Brain microvascular endothelial cell (primary cell): Measurements from ENCODE around the gene COL6A6.

Experiments
- DNase-seq: peaks from one replicate; pipeline ENCODE4 v3.0.0-alpha.2; 2020
- H3K27ac ChIP-seq: fragments of 250-450 bp; sonication (Bioruptor Pico); 2 replicates; pipeline ENCODE4 v1.5.1; 2020; ENCODE audit warnings: mild to moderate bottlenecking, moderate library complexity
- H3K27me3 ChIP-seq: fragments of 250-450 bp; sonication (Bioruptor Pico); replicated peaks from 2 replicates; pipeline ENCODE4 v1.5.1; 2020; ENCODE audit warnings: mild to moderate bottlenecking
- H3K36me3 ChIP-seq: fragments of 250-450 bp; sonication (Bioruptor Pico); replicated peaks from 2 replicates; pipeline ENCODE4 v1.5.1; 2020; ENCODE audit warnings: mild to moderate bottlenecking
- H3K4me3 ChIP-seq: 2 replicates; pipeline ENCODE4 v1.5.1; 2011; ENCODE audit warnings: low read depth, mild to moderate bottlenecking, control low read depth, low read length, moderate library complexity
- CTCF ChIP-seq: IDR thresholded peaks from 2 replicates; pipeline ENCODE4 v1.5.1; 2011; ENCODE audit warnings: low read depth, mild to moderate bottlenecking, moderate library complexity, low read length, control low read depth, inconsistent platforms; ENCODE audit errors: missing control alignments
- in situ Hi-C: cut with HindIII; loops from 2 replicates; pipeline ENCODE4 v1.10.0; 2017; ENCODE audit warnings: low sequenced_read_pairs, low pct_ligation_motif_present

COL6A6 gene, protein sequence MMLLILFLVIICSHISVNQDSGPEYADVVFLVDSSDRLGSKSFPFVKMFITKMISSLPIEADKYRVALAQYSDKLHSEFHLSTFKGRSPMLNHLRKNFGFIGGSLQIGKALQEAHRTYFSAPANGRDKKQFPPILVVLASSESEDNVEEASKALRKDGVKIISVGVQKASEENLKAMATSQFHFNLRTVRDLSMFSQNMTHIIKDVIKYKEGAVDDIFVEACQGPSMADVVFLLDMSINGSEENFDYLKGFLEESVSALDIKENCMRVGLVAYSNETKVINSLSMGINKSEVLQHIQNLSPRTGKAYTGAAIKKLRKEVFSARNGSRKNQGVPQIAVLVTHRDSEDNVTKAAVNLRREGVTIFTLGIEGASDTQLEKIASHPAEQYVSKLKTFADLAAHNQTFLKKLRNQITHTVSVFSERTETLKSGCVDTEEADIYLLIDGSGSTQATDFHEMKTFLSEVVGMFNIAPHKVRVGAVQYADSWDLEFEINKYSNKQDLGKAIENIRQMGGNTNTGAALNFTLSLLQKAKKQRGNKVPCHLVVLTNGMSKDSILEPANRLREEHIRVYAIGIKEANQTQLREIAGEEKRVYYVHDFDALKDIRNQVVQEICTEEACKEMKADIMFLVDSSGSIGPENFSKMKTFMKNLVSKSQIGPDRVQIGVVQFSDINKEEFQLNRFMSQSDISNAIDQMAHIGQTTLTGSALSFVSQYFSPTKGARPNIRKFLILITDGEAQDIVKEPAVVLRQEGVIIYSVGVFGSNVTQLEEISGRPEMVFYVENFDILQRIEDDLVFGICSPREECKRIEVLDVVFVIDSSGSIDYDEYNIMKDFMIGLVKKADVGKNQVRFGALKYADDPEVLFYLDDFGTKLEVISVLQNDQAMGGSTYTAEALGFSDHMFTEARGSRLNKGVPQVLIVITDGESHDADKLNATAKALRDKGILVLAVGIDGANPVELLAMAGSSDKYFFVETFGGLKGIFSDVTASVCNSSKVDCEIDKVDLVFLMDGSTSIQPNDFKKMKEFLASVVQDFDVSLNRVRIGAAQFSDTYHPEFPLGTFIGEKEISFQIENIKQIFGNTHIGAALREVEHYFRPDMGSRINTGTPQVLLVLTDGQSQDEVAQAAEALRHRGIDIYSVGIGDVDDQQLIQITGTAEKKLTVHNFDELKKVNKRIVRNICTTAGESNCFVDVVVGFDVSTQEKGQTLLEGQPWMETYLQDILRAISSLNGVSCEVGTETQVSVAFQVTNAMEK (N-terminal part only)

DNA sequence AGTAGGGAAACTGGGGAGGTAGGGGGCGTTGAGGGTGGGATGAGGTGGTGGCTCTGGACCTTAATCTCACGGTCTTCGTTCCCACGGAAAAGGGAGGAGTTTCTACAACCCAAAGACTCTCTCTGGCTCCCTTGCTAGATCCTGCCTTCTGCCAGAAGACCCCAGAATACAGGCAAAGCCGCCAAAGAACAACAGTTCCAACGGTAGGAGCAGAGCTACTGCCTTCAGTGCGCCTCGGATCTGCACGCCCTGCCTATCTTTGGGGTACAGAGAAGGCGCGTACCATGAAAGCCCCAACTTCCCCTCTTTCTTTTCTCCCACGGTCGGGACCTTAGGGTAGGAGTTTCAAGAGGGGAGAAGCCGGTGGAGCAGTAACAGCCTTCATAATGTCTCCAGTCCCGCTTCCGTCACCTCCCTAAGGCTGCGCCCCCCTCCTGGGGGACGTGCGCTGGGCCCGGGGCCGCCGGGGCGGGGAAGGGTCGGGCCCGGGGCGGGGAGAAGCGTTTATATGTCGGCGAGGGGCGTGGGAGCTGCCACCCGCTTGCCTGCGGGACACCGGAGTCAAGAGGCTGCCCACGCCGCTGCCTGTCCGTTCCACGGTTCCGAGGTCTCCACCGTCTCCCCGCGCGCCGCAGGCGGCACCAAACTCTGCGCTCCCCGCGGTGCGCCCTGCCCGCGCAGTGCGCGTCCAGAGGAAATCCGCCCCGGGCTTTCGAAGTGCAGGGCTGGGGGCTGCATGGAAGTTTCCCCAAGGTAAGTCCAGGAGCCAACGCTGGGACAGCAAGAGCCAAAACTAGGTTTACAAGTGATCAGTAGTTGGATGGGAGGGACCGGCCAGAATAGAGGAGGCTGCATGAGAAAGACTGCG is at the start of gene COL6A6:
COL6A6 (plus strand) TSS at position 533 of the 868 bp plus-strand sequence. CDS start 43,188 bp downstream, outside the sequence.
- Histone ChIP-seq H3K27ac (no peak within 1 kb of the TSS), H3K4me3 (no peak within 1 kb of the TSS), H3K36me3 (no peaks in the 10 kb centered on the region), H3K27me3 (peaks cover 15% of the 10 kb centered on the region)
- TF ChIP-seq CTCF: no peak
- no peak for DNase-seq
- in situ Hi-C loops: no loop called here

DNA sequence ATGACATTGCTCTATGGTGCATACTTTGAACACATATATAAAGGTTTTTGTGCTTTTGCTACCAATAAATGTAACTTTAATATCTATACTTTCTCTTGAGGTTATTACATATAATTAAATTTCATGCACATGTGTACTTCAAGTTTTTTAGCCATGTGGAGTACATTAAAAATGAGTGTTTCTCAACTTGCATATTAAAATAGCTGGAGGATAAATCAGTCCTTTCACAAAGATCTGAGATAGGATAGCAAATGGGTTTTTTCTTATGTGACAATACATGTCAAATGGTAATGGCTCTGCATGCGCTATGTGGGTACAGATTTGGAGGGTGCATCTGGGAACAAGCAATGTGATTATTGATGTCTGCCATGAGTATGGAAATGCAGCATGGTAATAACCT is 48.7 kb upstream of the COL6A6 start:
- in situ Hi-C loops: no loop called here
- Histone ChIP-seq H3K4me3 (no peak overlapping the region), H3K36me3 (no peaks in the 10 kb centered on the region), H3K27ac (no peak overlapping the region), H3K27me3 (no peaks in the 10 kb centered on the region)
- DNase-seq: no peak
- TF ChIP-seq CTCF: no peak

GRCh38 chr3:130470126-130470525 is 46.9 kb upstream of the COL6A6 start:
- Histone ChIP-seq H3K4me3 (no peak overlapping the region), H3K36me3 (no peaks in the 10 kb centered on the region), H3K27ac (no peak overlapping the region), H3K27me3 (no peaks in the 10 kb centered on the region)
- in situ Hi-C loops: no loop called here
- DNase-seq: no peak
- no peak for TF ChIP-seq CTCF

GRCh38 chr3:130473416-130473815 is 43.6 kb upstream of the COL6A6 start:
- in situ Hi-C loops: no loop called here
- H3K27me3 ChIP-seq: no peaks in the 10 kb centered on the region
- no peaks in the 10 kb centered on the region for H3K36me3 ChIP-seq
- no peak overlapping the region for H3K4me3 ChIP-seq
- H3K27ac ChIP-seq: no peak overlapping the region
- no peak for TF ChIP-seq CTCF
- no peak for DNase-seq

DNA sequence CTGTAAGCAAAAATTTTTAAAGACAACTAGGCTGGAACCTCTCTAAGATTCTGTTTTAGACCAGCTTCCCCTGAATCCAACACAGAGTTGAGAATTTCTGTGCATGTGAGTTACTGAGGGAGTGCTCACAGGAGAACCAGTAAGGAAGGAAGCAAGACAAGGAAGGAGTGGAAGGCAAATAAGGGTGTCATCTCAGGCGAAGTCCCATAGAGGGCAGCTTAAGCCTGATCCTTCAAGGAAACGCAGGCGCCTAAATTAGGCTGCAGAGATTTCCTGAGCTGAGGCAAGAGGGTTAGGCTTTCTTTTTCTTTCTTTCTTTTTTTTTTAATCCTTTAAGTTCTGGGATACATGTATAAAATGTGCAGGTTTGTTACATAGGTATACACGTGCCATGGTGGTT is 36.2 kb upstream of the COL6A6 start:
- TF ChIP-seq CTCF: peak; percentile 14
- Histone ChIP-seq H3K27me3 (no peaks in the 10 kb centered on the region), H3K4me3 (no peak overlapping the region), H3K27ac (no peak overlapping the region), H3K36me3 (no peaks in the 10 kb centered on the region)
- DNase-seq: peak; percentile 28
- in situ Hi-C loops: no loop called here
